NCI-H187 treated with DMSO at 0.1 percent for 48 hours (cell line): ENCODE measurements around the gene ATG10.
"Not testable (repeated sequence)": the region's sequence is repeated elsewhere in the genome, so short reads cannot be mapped to it uniquely, and the experiment has no call there.

ENCODE experiments used
- DNase-seq: peaks from one replicate; lab custom pipeline; 2025; lab: John Stamatoyannopoulos, UW

ATG10 gene

DNA sequence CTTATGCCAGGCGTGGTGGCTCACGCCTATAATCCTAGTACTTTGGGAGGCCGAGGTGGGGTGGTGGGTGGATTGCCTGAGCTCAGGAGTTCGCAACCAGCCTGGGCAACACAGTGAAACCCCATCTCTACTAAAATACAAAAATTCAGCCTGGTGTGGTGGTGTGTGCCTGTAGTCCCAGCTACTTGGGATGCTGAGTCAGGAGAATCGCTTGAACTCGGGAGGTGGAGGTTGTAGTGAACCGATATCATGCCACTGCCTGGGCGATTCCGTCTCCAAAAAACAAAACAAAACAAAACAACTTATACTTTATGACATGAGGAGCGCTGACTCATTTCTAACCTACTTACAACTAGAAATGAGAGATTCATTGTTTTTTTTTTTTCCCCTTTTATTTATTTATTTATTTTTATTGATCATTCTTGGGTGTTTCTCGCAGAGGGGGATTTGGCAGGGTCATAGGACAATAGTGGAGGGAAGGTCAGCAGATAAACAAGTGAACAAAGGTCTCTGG is 10.4 kb downstream of the ATG10 start:
- DNase-seq = not testable (repeated sequence)

DNA sequence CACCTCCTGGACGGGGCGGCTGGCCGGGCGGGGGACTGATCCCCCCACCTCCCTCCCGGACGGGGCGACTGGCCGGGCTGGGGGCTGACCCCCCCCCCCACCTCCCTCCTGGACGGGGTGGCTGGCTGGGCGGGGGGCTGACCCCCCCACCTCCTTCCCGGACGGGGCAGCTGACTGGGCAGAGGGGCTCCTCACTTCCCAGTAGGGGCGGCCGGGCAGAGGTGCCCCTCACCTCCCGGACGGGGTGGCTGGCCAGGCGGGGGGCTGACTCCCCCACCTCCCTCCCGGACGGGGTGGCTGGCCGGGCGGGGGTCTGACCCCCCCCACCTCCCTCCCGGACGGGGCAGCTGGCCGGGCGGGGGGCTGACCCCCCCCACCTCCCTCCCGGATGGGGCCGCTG is 11.3 kb downstream of the ATG10 start:
- DNase-seq = not testable (repeated sequence)

DNA sequence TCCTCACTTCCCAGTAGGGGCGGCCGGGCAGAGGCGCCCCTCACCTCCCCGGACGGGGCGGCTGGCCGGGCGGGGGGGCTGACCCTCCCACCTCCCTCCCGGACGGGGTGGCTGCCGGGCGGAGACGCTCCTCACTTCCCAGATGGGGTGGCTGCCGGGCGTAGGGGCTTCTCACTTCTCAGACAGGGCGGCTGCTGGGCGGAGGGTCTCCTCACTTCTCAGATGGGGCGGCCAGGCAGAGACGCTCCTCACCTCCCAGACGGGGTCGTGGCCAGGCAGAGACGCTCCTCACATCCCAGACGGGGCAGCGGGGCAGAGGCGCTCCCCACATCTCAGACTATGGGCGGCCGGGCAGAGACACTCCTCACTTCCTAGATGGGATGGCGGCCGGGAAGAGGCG is 11.7 kb downstream of the ATG10 start:
- DNase-seq = not testable (repeated sequence)

- no peak for DNase-seq
Observed at GRCh38 chr5:81986126-81986525, 14.3 kb downstream of the ATG10 start.

DNA sequence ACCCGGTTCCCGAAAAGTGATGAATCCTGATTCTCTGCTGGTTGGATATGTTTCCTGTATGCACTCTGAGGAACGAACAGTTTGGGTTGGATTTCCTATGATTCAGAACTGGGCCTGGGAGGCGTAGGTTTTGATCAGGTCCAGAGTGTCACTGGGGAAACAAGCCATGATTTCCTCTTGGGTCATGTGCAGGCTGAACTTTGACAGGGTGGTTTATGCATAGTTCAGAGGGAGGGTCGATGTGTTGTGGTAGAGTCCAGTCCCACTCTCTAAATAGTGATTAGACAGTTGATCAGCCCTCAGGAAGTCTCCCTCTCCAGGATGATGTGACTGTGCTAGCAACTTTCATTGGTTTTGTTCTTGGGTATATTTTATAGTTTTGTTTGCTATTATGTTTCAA is 17.4 kb downstream of the ATG10 start:
- no peak for DNase-seq

GRCh38 chr5:81994679-81995078 is 22.9 kb downstream of the ATG10 start:
- no peak for DNase-seq

DNA sequence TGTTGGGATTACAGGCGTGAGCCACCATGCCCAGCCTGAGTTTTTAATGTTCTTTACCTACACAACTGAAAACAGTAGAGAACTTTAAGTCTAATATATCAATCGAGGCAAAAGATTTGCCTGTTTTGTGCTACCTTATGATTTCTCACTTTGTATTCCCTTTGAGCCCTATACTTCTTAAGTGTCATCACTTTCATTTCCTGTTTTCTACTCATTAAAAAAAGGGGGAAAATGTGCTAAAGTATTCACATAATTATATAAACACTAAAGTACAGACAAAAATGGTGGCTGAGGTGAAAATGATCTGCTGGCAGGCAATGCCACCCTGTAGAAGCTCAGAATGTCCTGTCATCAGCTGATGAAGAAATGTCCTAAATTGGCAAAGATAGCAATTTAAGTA is 23.6 kb downstream of the ATG10 start:
- no peak for DNase-seq

GRCh38 chr5:82004511-82004910 is 32.7 kb downstream of the ATG10 start:
- DNase-seq = no peak

GRCh38 chr5:82009869-82010268 is 38.0 kb downstream of the ATG10 start:
- not testable (repeated sequence) for DNase-seq

- no peak for DNase-seq
Observed at GRCh38 chr5:82010696-82011095, 38.9 kb downstream of the ATG10 start.

GRCh38 chr5:82011761-82012160 is 39.9 kb downstream of the ATG10 start:
- no peak for DNase-seq

DNA sequence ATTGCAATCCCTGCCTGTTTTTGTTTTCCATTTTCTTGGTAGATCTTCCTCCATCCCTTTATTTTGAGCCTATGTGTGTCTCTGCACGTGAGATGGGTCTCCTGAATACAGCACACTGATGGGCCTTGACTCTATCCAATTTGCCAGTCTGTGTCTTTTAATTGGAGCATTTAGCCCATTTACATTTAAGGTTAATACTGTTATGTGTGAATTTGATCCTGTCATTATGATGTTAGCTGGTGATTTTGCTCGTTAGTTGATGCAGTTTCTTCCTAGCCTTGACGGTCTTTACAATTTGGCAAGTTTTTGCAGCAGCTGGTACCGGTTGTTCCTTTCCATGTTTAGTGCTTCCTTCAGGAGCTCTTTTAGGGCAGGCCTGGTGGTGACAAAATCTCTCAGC is 42.8 kb downstream of the ATG10 start:
- DNase-seq = not testable (repeated sequence)

DNA sequence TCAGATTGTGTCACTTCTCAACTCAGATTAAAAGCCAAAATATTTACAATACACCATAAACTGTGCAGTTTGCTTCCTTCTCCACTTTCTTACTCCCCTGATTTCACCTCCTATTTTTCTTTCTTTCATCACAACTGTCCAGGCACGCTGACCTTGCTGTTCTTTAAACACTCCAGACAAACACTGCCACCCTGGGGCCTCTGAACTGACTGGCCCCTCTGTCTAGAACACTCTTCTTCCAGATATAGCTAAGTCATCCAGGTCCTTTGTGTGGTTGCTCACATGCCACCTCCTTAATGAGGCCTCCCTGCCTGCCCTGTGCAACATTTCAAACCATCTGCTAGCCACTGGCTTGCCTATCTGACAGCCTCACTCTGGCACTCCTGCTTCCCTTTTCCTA is 46.6 kb downstream of the ATG10 start:
- DNase-seq = no peak

DNA sequence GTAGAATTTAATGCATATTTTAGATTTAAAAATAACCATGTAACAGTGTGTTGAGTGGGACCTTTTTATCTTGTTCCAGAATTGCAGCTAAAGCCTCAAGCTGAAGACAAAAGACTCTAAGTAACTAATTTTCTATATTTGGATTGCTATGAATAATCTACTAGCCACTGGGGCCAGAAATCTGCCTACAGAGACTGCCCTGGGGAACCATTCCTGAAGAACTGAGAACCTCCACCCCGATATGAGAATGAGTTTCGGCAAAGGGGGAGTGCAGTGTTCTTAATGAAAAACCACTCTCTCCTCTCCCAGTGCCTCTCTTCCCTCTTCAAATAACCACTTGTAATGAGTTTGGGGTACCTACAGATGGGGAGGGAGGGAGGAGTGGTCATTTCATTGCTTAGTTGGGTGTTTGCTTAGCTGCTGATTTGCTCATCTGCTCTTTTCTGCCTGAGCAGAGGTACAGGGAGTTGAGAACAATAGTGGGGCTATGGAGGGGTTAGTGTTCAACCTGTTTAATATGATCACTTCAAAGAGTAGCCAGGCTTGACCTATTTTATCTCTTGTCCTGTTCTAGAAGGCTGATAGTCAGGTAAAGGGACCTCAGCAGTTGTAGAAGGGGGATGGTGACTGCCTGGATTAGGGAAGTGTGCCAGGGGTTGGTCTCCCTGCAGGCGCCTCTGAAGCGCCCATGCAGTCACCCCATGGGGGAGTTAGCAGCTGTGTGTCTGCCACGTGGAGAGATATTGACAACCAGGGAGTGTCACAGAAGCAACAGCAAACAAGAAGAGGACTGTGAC is 47.7 kb downstream of the ATG10 start:
- DNase-seq = no peak

DNA sequence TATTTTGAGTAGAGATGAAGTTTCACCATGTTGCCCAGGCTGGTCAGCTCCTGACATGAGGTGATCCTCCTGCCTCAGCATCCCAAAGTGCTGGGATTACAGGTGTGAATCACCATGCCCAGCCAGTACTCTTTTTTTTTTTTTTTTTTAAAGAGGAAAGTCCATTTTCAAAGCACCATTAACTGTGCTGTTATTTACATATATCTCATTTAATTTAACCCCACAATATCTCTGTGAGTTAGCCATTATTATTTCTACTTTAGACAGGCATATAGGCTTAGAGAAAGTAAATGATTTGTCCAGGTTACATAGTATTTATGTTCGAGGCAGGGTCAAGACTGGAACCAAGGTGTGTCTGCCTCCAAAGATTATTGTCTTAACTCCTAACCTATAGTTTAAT is 50.7 kb downstream of the ATG10 start:
- no peak for DNase-seq

DNA sequence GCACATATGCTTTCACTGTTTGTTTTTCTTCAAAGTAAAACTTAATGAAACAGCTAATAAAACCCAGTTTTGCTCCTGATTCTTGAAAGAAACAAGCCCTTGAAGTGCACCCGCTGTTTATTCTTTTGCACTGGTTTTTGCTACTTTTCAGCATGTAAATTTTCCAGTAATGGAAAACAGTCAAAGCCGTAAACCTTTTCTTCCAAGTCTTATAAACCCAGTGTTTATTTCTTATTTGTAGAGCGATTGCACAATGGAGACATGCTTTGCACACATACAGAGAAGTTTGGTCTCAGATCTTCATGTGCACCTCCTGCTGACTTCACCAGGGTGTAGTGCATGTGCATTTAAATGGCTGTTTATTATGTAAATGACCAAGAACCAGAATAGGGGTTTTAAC is 51.8 kb downstream of the ATG10 start:
- no peak for DNase-seq

DNA sequence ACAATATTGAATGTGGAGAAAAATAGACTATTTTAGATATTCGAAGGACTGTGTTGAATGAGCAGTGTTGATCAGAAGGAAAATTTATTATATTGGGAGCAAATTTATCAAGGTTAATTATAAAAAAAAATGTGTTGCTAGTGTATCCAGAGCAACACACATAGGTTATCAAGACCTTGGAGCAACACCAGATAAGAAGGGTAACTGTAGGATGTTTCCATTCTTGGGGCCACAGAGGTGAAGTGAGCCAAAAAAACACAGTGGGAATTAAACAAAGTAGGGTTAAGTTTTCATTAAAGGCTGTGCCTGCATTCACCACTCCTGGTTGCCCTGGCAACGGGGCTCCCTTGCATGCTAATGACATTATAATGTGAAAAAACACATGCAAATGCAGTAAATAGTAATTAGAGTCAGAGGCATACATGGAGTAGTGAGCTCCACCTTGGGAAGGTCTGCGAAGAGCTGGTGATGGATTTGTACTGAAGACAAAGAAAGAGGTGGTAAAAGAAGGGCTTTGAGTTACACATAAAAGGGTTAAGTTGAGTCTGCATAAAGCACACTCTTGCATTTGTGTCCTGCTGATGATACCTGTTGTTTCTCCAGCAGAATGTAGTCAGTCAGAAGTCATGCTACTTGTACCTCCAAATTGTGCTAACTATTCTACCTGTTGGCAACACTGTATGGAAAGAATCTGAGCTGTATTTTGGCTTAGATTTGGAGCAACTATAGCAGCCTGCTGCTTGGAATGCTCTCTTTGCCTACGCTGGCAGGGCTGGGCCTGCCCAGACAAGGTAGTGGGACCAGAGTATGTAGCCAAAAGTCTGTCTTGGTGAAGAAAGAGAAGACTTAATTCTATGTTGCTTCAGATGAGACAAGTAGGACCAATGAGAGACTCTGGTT is 59.6 kb downstream of the ATG10 start:
- DNase-seq = no peak

GRCh38 chr5:82042894-82043293 is 71.1 kb downstream of the ATG10 start:
- not testable (repeated sequence) for DNase-seq

- no peak for DNase-seq
Observed at GRCh38 chr5:82044010-82044409, 72.2 kb downstream of the ATG10 start.

- no peak for DNase-seq
Observed at GRCh38 chr5:82045554-82046275, 73.9 kb downstream of the ATG10 start.

GRCh38 chr5:82046276-82046647 is 74.4 kb downstream of the ATG10 start:
- no peak for DNase-seq

DNA sequence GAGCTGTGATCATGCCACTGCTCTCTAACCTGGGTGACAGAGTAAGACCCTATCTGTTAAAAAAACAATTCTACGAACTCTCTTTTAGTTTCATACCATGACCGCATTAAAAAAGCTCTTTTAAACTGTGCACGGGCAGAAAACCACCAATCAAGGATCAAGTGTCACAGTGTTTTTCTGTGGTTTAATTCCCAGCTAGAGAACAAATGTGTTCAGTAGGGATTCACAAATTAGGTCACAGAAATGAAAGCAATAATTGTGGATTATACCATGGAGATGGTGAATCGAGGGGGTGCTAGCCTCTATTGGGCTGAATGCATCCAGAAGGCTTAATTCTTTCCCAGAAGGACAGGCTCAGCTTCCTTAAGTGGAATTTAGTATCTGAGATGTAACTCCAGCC is 79.1 kb downstream of the ATG10 start:
- DNase-seq = peak; percentile 7
